ENCODE results near the gene TBCK. TPM values are rescaled to one million over a fixed set of nuclear protein-coding genes. Genes with fewer than 3 reads are reported as not detected.

TBCK gene
- total RNA-seq, 2 experiments from 2014 or later, result 24.9 to 30.1 TPM

- POLR2A ChIA-PET, result no interaction called here
- no peak for TF ChIP-seq CTCF (IDR thresholded peaks at IDR 0.05)
- DNase-seq (no peak), ATAC-seq (no peak)
- intact Hi-C loops (cut with micrococcal nuclease), result no loop called here
- CTCF ChIA-PET, result interaction anchor here (1.7 kb wide), 1 partner anchor 10 kb away, joined by 5 read pairs; the partner anchor contains the start of gene GIMD1
- Mint-ChIP-seq H3K4me1 (ENCODE audit: low read depth) (peaks cover 5% of the 10 kb centered on the region), H3K27me3 (no peaks in the 10 kb centered on the region), H3K4me3 (no peak overlapping the region), H3K27ac (no peak overlapping the region), H3K9me3 (no peaks in the 10 kb centered on the region), H3K36me3 (ENCODE audit: low read depth) (no peaks in the 10 kb centered on the region)
These were observed 42.9 kb upstream of the TBCK start for GRCh38 chr4:106358899-106359298.

GRCh38 chr4:106355193-106355592 lies 39.2 kb upstream of the TBCK start:
- intact Hi-C loops (cut with micrococcal nuclease), result no loop called here
- DNase-seq (no peak), ATAC-seq (no peak)
- ChIA-PET CTCF (no interaction called here), POLR2A (no interaction called here)
- Mint-ChIP-seq H3K36me3 (ENCODE audit: low read depth) (peaks cover 4% of the 10 kb centered on the region), H3K9me3 (no peaks in the 10 kb centered on the region), H3K27me3 (no peaks in the 10 kb centered on the region), H3K27ac (no peak overlapping the region), H3K4me3 (no peak overlapping the region), H3K4me1 (ENCODE audit: low read depth) (peaks cover 5% of the 10 kb centered on the region)
- TF ChIP-seq CTCF (IDR thresholded peaks at IDR 0.05), result no peak

GRCh38 chr4:106353786-106354185 lies 37.8 kb upstream of the TBCK start:
- no peak for ATAC-seq
- CTCF ChIA-PET, result interaction anchor here (2.2 kb wide), 1 partner anchor 16 kb away, joined by 7 read pairs; the partner anchor contains the start of gene GIMD1

GRCh38 chr4:106351016-106351415 lies 35.0 kb upstream of the TBCK start:
- DNase-seq (no peak), ATAC-seq (no peak)
- intact Hi-C loops (cut with micrococcal nuclease), result no loop called here
- Mint-ChIP-seq H3K27me3 (no peaks in the 10 kb centered on the region), H3K4me1 (ENCODE audit: low read depth) (no peaks in the 10 kb centered on the region), H3K4me3 (no peak overlapping the region), H3K27ac (no peak overlapping the region), H3K36me3 (ENCODE audit: low read depth) (peaks cover 19% of the 10 kb centered on the region), H3K9me3 (no peaks in the 10 kb centered on the region)
- no peak for TF ChIP-seq CTCF (IDR thresholded peaks at IDR 0.05)
- ChIA-PET CTCF (no interaction called here), POLR2A (no interaction called here)

More at GRCh38 chr4:106353786-106354185, 37.8 kb upstream of the TBCK start:
- DNase-seq, result no peak
- no peak overlapping the region for H3K27ac Mint-ChIP-seq
- peaks cover 9% of the 10 kb centered on the region for H3K36me3 Mint-ChIP-seq (ENCODE audit: low read depth)
- H3K9me3 Mint-ChIP-seq, result no peaks in the 10 kb centered on the region
- H3K4me3 Mint-ChIP-seq, result no peak overlapping the region
- intact Hi-C loops (cut with micrococcal nuclease), result no loop called here
- no peak for TF ChIP-seq CTCF (IDR thresholded peaks at IDR 0.05)
- POLR2A ChIA-PET, result no interaction called here
- H3K4me1 Mint-ChIP-seq (ENCODE audit: low read depth), result peaks cover 5% of the 10 kb centered on the region
- no peaks in the 10 kb centered on the region for H3K27me3 Mint-ChIP-seq

- Mint-ChIP-seq H3K27me3 (no peaks in the 10 kb centered on the region), H3K36me3 (ENCODE audit: low read depth) (peaks cover 34% of the 10 kb centered on the region), H3K4me3 (no peak overlapping the region), H3K27ac (no peak overlapping the region), H3K4me1 (ENCODE audit: low read depth) (peaks cover 17% of the 10 kb centered on the region), H3K9me3 (no peaks in the 10 kb centered on the region)
- no peak for TF ChIP-seq CTCF (IDR thresholded peaks at IDR 0.05)
- ChIA-PET POLR2A (no interaction called here), CTCF (no interaction called here)
- no peak for DNase-seq
- intact Hi-C loops (cut with micrococcal nuclease), result no loop called here
- no peak for ATAC-seq
These were observed 31.2 kb upstream of the TBCK start for GRCh38 chr4:106347167-106347566.

Data from activated CD8-positive, alpha-beta T cell treated with anti-CD3 and anti-CD28 coated beads for 36 hours (primary cell).